ENCODE results near the gene PIK3R3. TPM values are rescaled to one million over a fixed set of nuclear protein-coding genes. Genes with fewer than 3 reads are reported as not detected.

Gene PIK3R3
- polyA plus RNA-seq, 3 donors, result 19.8 to 32.3 (median 32.3) TPM

- no peak for DNase-seq (ENCODE audit: extremely low read depth in 1 of 11, low read depth in 9 of 11, low spot score in 4 of 11)
Measured at GRCh38 chr1:46166521-46167462, 34.4 kb upstream of the PIK3R3 start.

- no peak for DNase-seq (ENCODE audit: extremely low read depth in 1 of 11, low read depth in 9 of 11, low spot score in 4 of 11)
Measured at GRCh38 chr1:46160212-46160611, 27.8 kb upstream of the PIK3R3 start.

GRCh38 chr1:46159516-46159915 lies 27.1 kb upstream of the PIK3R3 start:
- no peak for DNase-seq (ENCODE audit: extremely low read depth in 1 of 11, low read depth in 9 of 11, low spot score in 4 of 11)

DNA sequence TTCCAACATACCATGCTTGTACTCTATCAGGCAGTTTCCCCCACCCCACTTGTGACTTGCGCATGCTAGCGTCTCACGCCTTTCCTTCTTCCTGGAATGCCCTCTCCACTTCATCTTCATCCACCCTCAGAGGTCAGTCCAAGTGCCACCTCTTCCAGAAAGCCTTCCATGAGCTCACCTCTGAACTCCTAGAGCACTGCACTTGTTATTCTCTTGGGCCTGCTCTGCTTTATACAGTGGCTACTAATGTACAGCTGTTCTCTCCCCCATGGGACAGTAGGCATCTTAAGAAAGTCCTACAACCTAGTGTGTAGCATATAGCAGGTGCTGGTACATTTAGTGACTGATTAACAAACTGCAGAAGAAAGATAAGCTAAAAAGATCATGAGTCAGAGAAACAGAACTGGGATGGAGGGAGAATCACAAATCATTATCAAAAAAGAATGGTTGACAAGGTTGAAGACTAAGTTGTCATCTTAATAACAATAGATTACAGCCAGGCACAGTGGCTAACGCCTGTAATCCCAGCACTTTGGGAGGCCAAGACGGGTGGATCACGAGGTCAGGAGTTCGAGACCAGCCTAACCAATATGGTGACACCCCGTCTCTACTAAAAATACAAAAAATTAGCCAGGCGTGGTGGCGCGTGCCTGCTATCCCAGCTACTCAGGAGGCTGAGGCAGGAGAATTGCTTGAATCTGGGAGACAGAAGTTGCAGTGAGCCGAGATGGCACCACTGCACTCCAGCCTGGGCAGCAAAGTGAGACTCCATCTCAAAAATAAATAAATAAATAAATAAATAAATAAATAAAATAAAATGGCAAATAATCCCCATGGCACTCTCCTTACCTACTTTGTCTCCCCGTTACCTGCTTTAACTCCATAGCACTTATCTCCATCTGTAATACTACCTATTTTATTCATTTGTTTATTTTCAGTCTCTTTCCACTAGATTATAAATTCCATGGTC lies 26.2 kb upstream of the PIK3R3 start:
- no peak for DNase-seq (ENCODE audit: extremely low read depth in 1 of 11, low read depth in 9 of 11, low spot score in 4 of 11)

DNA sequence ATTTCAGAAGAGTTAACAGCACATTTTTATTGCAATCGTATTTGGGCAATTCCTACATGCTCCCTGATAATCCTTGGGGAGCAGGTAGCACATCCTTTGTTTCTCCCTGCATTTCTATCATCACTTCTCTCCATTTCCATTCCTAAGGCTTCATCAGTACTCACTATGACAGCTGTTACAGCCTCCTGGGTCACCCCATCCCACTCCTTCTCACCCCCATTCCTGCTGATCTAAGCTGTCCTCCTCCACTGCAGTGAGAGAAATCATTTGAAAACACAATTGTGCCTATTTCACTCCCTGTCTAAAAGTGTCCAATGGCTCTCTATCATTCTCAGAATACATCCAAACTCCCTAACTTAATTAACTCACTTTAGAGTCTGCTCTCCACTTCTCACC lies 25.5 kb upstream of the PIK3R3 start:
- no peak for DNase-seq (ENCODE audit: extremely low read depth in 1 of 11, low read depth in 9 of 11, low spot score in 4 of 11)

GRCh38 chr1:46153732-46154131 lies 21.3 kb upstream of the PIK3R3 start:
- no peak for DNase-seq (ENCODE audit: extremely low read depth in 1 of 11, low read depth in 9 of 11, low spot score in 4 of 11)

DNA sequence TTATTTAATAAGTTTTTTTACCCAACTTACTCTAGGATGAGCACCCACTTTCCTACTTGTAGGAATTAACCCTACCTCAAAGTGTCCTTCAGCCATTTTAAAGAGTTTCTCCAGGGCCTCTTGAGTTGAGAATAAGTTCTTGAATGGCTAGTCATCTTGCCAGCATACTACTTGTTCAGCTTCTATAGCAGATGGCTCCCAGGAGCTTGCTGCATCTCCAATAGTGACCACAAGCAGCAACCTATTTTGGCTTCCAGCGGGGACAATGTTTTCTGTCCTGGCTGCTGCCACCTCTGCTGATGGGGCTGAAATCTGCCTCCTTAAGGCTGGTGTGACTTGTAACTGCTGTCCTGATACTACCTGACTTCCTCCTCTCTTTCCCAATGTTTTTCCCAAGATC lies 20.8 kb upstream of the PIK3R3 start:
- DNase-seq (ENCODE audit: extremely low read depth in 1 of 11, low read depth in 9 of 11, low spot score in 4 of 11), result no peak

DNA sequence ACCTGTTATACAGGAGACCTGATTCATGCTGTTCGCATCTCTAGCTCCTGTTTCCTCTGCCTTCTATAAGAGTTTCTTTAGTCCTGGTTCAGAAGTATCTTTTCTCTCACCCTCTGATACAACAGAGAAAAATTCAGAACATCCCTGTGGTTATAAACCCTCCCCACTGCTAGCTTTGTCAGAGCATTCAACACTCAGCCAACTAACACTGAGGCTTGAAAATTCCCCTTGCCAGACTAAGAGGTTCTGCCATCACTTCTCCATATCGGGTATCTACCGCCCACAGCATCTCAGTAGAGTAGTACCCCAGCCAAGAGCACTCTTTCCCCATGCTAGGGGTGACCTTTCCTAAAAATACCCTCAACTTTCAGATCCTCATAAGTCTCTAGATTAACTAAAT lies 19.6 kb upstream of the PIK3R3 start:
- DNase-seq (ENCODE audit: extremely low read depth in 1 of 11, low read depth in 9 of 11, low spot score in 4 of 11), result no peak

- DNase-seq (ENCODE audit: extremely low read depth in 1 of 11, low read depth in 9 of 11, low spot score in 4 of 11), result no peak
Measured at GRCh38 chr1:46150085-46150484, 17.7 kb upstream of the PIK3R3 start.

GRCh38 chr1:46148318-46148717 lies 15.9 kb upstream of the PIK3R3 start:
- DNase-seq (ENCODE audit: extremely low read depth in 1 of 11, low read depth in 9 of 11, low spot score in 4 of 11), result no peak

GRCh38 chr1:46137916-46138315 lies 5.5 kb upstream of the PIK3R3 start:
- peak in 2 of 11 donors; percentile 9 to 23 for DNase-seq (ENCODE audit: extremely low read depth in 1 of 11, low read depth in 9 of 11, low spot score in 4 of 11)

- no peak for DNase-seq (ENCODE audit: extremely low read depth in 1 of 11, low read depth in 9 of 11, low spot score in 4 of 11)
Measured at GRCh38 chr1:46136711-46137110, 4.3 kb upstream of the PIK3R3 start.

DNA sequence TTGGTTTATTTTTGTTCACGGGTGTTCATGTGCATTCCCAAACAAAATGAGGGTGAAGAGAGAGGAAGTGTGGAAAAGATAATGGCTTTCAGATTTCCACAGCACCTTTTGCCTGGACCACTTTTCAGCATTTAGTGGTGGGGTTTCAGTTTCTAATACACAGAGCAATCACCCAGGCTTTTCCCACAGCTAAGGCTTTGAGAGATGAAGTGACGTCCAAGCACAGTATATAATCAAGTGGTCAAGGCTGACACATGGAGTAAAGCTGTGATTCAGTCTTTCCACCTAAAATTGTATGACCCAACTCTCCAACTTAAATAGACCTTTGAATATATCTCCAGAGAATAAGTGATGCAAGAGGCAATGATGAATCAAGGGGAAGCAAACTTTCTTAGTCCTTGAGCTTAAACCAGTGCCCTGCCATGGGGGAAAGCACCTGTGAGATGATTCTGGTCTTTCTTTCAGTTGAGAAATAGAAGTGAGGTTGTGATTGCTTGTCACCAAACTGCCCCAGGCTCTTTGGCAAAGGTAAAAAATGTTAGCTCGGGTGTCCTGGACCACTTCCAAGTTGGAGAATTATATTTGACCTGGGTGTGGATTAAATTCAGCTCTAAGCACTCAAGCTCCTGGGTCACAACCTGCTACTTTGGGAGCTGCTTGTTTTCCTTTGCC lies 2.4 kb upstream of the PIK3R3 start:
- DNase-seq (ENCODE audit: extremely low read depth in 1 of 11, low read depth in 9 of 11, low spot score in 4 of 11), result no peak

DNA sequence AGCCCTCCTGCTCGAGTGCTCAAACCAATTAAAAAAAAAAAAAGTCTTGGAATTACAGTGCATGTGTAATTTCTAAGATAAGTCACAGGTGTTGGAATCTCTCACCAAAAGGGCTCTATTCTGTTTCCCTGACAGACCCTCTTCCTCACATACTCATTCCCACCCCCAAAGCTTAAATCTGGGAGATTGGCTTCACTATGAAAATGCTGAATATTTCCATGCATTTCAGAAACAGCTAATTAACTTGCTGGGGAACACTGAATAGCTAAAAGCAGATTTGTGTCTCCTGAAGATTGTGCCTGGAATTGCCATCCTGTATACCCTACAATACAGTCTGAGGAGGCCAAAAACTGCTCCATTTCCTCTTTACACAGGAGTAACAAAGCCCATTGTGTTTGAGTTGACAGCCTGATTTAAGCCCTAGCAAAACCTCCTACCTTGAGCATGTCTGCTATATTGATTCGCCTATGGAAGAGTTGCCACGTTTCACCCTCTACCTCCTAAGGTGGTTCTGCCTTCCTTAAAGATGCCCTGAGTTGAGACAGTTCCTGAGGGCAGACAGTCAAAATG lies 1.4 kb upstream of the PIK3R3 start:
- no peak for DNase-seq (ENCODE audit: extremely low read depth in 1 of 11, low read depth in 9 of 11, low spot score in 4 of 11)

GRCh38 chr1:46133181-46133658 lies 791 bp upstream of the PIK3R3 start:
- no peak for DNase-seq (ENCODE audit: extremely low read depth in 1 of 11, low read depth in 9 of 11, low spot score in 4 of 11)

- peak in 5 of 11 donors; percentile 21 to 51 (median 35) for DNase-seq (ENCODE audit: extremely low read depth in 1 of 11, low read depth in 9 of 11, low spot score in 4 of 11)
Measured at GRCh38 chr1:46131712-46132528, 509 bp downstream of the PIK3R3 start.

DNA sequence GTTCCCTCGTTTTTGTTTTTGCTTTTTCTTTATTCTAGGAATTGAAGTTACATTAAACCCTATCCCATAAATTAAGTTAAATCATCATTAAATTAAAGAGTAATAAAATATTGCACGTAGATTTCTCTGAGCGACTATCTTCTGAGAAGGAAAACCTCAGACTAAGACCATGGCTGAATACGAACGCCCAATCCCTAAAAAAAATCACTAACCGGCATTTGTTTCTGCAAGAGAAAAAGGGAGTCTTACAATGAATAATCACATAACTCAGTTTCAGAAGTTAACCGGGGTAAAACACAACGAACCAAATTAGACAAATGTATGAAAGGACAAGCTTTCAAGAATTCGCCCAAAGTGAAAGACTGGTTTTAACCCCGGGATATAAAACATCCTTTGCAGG lies 1.3 kb downstream of the PIK3R3 start:
- DNase-seq (ENCODE audit: extremely low read depth in 1 of 11, low read depth in 9 of 11, low spot score in 4 of 11), result peak in 1 of 11 donors; percentile 12

DNA sequence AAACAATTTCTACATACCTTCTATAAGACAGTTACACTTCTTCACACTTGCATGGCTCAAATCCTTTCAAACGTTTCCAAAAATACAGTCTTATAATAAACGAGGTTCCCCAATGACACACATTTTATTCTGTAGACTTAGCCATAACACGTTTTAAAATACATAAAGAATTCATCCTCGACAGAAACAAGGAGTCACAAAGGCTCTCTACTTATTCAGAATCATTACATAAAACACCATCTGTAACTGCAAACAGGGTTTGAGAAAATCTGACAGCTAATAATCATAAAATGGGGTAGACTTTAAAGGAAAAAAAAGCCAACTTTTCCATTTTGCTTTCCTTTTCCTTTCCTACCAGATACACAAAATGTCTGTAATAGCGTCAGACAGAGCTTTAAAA lies 1.8 kb downstream of the PIK3R3 start:
- peak in 1 of 11 donors; percentile 3 for DNase-seq (ENCODE audit: extremely low read depth in 1 of 11, low read depth in 9 of 11, low spot score in 4 of 11)

Measured in renal cortex interstitium (tissue), 11 donors.